ES-I3 (cell line): ENCODE data around the gene CPED1.

Experiments
- H3K36me3 ChIP-seq: 2 replicates; pipeline ENCODE4 v1.6.1; 2013; ENCODE audit warnings: mild to moderate bottlenecking, low read length, control low read depth, moderate library complexity; ENCODE audit not compliant: insufficient read depth
- H3K4me1 ChIP-seq: 2 replicates; pipeline ENCODE4 v1.6.1; 2013; ENCODE audit warnings: mild to moderate bottlenecking, control low read depth, low read length; ENCODE audit not compliant: insufficient read depth
- H3K9ac ChIP-seq: 2 replicates; pipeline ENCODE4 v1.6.1; 2013; ENCODE audit warnings: low read depth, mild to moderate bottlenecking, low read length, moderate library complexity
- H3K9me3 ChIP-seq: 2 replicates; pipeline ENCODE4 v1.6.1; 2013; ENCODE audit warnings: mild to moderate bottlenecking, low read length, moderate library complexity; ENCODE audit not compliant: control insufficient read depth, insufficient read depth

The CPED1 gene

DNA sequence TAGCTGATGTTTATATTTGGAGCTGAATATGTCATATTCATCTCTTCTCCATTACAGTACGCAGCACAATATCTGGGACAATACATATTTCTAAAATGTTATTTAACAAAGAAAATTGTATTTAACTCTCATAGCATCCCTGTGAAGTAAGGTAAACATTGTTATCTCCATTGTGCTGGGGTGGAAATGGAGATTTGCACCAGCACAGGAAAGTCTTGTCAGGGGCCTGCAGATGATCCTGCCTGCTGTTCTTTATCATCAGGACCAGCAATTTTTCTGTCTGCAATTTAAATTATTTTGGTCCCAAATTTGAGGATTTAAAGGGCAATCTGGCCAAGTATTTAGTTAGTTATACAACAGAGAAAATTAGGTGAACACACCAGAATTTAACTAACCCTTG is 144.4 kb downstream of the CPED1 start:
- Histone ChIP-seq H3K9ac (no peak overlapping the region), H3K36me3 (no peaks in the 10 kb centered on the region), H3K4me1 (peaks cover 3% of the 10 kb centered on the region; the same call in 1 of the 2 replicates), H3K9me3 (no peaks in the 10 kb centered on the region)

DNA sequence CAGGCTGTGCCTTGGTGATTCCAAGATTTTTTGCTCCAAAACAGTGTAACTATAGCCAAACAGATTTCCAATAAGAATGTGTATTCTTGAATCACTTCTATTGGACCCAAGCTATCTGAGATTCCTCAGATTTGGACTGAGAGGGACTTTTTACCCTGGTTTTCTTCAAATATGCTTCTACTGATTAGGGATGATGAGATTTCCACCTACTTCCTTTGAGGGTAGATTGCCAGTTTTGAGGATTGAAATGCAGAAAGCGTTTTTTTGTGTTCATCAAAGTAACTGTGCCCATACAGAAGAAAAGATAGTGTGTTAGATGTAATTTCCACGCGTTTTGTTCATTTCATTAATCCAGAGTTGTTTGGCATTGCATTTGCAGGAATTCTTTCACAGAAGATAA is 144.9 kb downstream of the CPED1 start:
- peaks cover 3% of the 10 kb centered on the region; the same call in 1 of the 2 replicates for H3K4me1 ChIP-seq
- no peaks in the 10 kb centered on the region for H3K36me3 ChIP-seq
- H3K9me3 ChIP-seq = no peaks in the 10 kb centered on the region
- H3K9ac ChIP-seq = no peak overlapping the region

DNA sequence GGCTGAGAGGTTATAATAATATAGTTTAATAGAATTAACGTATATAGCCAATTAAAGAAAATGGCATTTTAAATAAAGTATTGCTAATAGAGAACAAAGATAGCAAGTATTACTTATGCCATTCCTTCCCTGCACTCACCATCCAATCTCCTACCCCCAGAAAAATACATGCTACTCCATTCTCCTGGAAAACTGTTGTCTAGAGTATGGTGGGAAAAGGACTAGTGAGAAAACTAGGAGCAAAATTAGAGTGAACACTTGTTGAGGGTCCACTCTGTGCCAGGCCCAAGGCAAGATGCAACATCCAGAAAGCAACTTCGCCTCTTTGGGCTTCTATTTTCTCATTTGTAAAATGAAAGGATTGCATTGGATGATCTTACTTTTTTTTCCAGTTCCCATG is 149.1 kb downstream of the CPED1 start:
- Histone ChIP-seq H3K9ac (no peak overlapping the region), H3K4me1 (peaks cover 3% of the 10 kb centered on the region; the same call in 1 of the 2 replicates), H3K36me3 (no peaks in the 10 kb centered on the region), H3K9me3 (no peaks in the 10 kb centered on the region)

DNA sequence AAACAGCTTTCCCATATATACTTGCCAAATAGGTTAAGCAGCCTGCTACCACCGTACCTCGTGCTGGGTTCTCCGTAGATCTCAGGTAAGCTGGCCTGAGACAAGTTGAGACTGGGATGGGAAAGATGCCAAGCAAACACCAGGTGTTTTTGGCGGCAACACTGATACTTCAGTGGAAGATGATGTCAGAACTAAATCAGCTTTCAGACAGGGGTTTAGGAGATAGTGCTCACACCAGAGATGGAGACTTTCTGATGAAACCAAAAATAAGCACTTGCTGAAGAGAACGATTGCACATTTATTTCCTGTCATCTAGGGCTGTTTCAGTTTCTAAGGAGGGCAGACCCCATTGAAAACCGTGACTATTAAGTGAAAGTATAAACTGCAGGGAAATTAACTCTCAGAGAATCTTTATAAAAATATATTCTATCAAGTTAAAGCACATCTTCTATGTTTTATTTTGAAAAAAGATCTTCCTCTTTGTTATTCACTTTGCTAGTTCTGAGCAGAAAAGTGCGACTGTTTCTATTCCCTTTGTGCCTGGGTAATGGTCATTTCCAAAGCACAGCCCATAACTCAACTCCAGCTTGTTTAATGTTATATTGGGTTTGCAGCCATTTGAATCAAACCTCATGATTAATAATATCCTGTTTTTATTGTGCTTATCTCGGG is 149.9 kb downstream of the CPED1 start:
- Histone ChIP-seq H3K36me3 (no peaks in the 10 kb centered on the region), H3K4me1 (no peaks in the 10 kb centered on the region; the same call in 1 of the 2 replicates), H3K9ac (no peak overlapping the region), H3K9me3 (no peaks in the 10 kb centered on the region)

DNA sequence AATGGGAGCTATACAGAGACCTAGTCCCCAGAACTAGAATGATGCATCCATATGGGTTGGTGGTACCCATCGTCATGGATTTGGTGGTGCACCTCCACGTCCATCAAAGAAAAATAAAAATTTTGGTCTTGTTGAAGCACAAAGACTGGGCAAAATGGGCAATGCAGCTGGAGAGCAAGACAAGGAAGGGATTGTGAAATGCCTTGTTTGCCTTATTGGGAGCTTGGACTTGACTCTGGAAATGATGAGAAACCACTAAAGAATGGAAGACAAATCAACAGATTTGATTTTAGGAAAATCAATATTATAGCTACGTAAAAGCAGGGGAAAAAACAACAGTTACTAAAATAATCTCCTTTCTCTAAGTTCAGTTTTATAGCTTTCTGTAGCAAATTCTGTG is 150.9 kb downstream of the CPED1 start:
- H3K4me1 ChIP-seq = no peaks in the 10 kb centered on the region; the same call in 1 of the 2 replicates
- no peak overlapping the region for H3K9ac ChIP-seq
- no peaks in the 10 kb centered on the region for H3K36me3 ChIP-seq
- no peaks in the 10 kb centered on the region for H3K9me3 ChIP-seq

DNA sequence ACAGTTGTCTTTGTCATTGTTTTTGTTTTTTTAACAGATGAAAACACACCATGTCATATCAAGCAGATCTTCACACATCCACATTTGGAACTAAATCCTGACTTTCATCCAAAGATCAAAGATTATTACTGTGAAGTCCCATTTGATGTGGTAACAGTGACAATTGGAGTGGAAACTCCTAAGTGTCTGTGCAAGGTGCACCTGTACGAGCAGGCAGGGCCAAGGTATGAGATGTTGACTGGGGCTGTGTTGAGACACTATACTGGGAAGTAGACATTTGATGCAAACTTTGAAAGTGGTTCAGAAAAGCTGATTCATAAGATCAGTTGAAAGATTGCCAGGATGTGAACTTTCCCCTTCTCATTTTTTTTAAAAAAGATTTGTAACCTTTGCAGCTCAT is 152.3 kb downstream of the CPED1 start:
- Histone ChIP-seq H3K9me3 (no peaks in the 10 kb centered on the region), H3K4me1 (no peaks in the 10 kb centered on the region), H3K36me3 (no peaks in the 10 kb centered on the region), H3K9ac (no peak overlapping the region)

DNA sequence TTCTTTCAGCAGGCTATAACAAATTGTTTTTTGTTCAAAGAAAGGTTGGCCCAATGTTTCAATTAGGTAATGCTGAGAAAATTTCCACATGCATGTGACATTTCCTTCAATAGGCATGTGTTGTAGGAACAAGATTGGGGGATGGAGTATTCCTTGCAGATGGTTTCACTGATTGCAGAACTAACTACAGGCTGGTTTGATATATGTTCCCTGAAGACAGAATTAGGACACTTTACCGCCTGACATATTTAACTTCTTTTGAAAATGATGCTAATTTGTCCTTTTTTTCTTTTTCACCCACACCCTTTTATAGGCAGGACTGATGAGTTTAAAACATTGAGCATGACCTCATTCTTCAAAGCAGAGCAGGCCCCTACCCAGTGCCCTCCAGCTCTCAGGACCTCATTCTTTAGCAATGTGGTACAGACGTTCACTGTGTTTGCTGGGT is 163.3 kb downstream of the CPED1 start:
- no peaks in the 10 kb centered on the region for H3K4me1 ChIP-seq
- H3K9ac ChIP-seq = no peak overlapping the region
- H3K9me3 ChIP-seq = no peaks in the 10 kb centered on the region
- H3K36me3 ChIP-seq = no peaks in the 10 kb centered on the region

DNA sequence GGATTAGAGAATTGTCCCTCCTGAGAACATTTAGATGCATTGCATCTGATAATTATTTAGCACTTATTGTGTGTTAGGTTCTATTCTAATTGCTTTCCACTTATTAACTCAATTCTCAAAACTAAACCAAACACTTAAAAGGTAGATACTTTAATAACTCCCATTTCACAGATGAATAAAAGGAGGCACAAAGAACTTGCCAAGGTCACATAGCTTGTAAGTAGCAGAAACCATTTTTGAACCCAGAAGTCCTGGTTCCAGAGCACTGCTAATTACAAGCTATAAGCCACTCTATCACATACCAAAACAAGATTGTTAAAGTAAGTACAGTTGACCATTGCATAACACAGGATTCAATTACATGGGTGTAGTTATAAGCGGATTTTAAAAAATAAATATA is 164.9 kb downstream of the CPED1 start:
- no peak overlapping the region for H3K9ac ChIP-seq
- H3K4me1 ChIP-seq = no peaks in the 10 kb centered on the region
- no peaks in the 10 kb centered on the region for H3K36me3 ChIP-seq
- H3K9me3 ChIP-seq = no peaks in the 10 kb centered on the region

DNA sequence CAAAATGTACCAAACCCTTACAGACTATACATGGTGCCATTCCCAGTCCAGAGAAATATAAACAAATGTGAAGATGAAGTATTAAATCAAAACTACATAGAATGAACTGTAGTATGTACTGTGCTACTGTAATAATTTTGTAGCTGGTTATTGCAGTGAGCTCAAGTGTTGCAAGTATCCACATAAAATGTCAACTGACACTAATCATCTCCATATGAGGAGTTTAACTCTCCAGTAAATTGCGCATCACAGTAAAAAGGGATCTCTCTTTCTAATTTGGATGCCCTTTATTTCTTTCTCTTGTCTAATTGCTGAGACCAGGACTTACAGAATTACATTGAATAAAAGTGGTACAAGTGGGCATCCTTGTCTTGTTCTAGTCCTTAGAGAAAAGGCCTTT is 165.5 kb downstream of the CPED1 start:
- no peaks in the 10 kb centered on the region for H3K4me1 ChIP-seq
- H3K36me3 ChIP-seq = no peaks in the 10 kb centered on the region
- H3K9me3 ChIP-seq = no peaks in the 10 kb centered on the region
- H3K9ac ChIP-seq = no peak overlapping the region

DNA sequence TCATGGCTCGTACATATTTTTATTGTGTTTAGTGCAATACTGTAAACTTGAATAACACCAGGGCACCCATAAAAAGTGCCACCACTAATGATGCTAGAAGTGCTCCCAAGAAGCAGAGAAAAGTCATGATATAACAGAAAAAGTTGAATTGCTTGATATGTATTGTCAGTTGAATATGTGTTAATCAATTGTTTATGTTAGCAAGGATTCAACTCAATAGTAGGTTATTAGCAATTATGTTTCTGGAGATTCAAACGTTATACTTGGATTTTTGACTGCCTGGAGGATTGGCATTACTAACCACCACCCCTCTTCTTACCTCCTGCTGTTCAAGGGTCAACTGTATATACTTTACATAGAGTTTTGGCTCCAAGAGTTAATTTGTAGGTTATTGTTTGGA is 168.3 kb downstream of the CPED1 start:
- Histone ChIP-seq H3K4me1 (no peaks in the 10 kb centered on the region), H3K36me3 (no peaks in the 10 kb centered on the region), H3K9ac (no peak overlapping the region), H3K9me3 (no peaks in the 10 kb centered on the region)

DNA sequence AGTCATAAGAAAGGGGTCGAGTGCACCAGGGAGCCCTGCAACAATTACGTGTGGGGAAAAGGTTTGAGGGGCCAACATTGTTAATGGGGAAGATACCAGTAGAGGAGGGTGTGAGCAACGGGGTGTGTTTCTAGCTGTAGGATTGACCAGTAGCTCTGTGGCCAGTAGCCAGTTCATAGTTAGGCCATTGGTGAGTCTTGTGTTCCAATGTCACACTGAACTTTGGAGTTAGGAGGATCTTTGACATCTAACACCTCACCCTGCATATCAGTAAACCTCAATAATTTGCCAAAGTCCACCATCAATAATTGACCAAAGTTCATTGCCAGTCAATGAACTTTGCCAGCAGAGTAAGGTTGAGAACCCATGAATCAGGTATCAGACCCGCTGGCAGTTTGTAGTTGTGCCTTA is 168.8 kb downstream of the CPED1 start:
- Histone ChIP-seq H3K9ac (no peak overlapping the region), H3K4me1 (no peaks in the 10 kb centered on the region), H3K36me3 (no peaks in the 10 kb centered on the region), H3K9me3 (no peaks in the 10 kb centered on the region)

DNA sequence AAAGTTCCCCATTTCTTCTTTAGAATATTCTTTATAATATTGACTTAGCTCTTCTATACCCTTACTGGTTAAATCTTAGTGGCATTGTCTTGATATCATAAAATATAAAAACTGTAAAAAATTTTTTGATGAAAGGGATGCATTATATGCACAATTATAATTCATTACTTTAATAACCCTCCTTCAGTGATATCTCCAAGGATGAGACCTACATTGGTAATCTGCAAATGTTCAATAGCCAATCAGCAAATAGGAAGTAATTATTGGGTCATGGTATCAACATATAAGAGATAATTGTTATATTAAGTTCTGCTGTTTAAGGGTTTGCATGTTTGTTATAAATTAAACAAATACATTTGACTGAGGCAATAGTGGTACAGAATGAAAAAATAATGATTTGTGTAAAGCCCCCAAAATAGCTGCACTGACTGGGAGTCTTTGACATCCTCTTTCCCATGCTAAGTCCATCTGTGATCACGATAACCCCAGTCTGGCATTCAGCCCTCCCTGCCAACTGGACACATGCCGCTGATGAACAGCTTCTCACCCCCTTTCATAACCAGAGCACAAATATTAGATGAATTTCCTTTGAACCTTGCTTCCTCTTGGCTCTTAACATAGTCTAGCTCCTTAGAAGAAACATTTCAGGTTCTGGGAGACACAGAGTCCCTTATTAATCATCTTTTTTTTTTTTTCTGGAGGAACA is 169.5 kb downstream of the CPED1 start:
- Histone ChIP-seq H3K9me3 (no peaks in the 10 kb centered on the region), H3K4me1 (no peaks in the 10 kb centered on the region), H3K9ac (no peak overlapping the region), H3K36me3 (no peaks in the 10 kb centered on the region)

DNA sequence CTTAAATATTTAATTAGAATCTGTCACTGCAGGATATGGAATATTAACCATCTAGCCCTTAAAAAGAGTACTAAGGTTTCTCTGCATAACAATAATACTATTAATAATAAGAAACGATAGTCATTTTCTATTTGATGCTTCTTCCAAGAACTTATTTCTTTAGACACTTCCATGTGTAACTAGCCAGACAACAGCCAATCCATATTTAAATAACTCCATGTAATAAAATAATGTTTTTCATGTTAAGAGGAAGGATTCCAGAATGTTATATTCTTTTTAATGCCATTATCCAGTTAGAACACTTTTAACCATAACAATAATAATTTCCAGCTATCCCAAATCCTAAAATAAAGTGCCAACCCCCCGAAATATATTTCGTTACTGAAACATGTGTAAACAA is 170.2 kb downstream of the CPED1 start:
- Histone ChIP-seq H3K4me1 (no peaks in the 10 kb centered on the region), H3K9ac (no peak overlapping the region), H3K36me3 (no peaks in the 10 kb centered on the region), H3K9me3 (no peaks in the 10 kb centered on the region)

DNA sequence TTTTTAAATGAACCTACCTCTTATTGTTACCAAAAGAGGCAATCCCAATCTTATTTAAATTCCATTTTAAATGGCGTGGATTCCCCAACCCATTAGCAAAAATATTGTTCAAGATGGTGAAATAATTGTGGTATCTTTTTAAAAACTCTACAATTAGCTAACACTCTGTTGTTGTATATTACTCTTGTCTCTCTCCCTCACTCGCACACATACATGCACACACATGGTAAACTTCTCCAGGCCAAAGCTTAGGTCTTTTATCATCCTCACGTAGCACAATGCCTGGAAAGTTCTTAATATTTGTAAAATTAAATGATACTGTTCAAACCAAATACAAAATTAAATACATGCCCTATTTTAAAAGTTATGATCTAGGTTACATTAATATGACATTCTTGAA is 171.0 kb downstream of the CPED1 start:
- Histone ChIP-seq H3K36me3 (no peaks in the 10 kb centered on the region), H3K4me1 (no peaks in the 10 kb centered on the region), H3K9ac (no peak overlapping the region), H3K9me3 (no peaks in the 10 kb centered on the region)
